ENCODE measurements around the gene MSI2.

Gene MSI2

DNA sequence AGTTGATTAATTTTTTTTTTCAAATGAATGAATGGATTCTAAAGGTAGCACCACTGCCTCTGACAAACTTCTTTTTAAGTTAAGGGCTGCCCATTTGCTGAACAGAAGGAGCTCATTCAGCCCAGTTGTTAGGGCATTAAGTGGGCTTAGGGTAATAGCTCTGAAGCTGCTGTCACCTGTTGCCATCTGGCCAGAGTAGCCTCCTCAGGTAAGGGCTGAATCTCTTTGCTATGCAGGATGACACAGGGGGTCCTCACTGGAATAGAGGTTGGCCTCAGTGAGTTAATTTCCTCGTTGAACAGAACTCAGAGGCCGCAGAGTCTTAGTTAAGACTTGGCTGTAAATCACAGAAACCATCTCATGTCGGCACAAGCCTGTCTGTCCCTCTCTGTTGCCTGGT is 255.9 kb downstream of the MSI2 start:
- Histone ChIP-seq H3K9me3 (ENCODE audit: low read depth, low read length) (no peaks in the 10 kb centered on the region), H3K27ac (no peak overlapping the region), H3K4me3 (no peak overlapping the region), H3K36me3 (ENCODE audit: insufficient read depth, low read length) (no peaks in the 10 kb centered on the region), H3K9ac (ENCODE audit: insufficient read length) (no peak overlapping the region)
- no peak for TF ChIP-seq POLR2AphosphoS5 (IDR thresholded peaks at IDR 0.05; ENCODE audit: borderline replicate concordance, low read depth, low read length)
- TF ChIP-seq EZH2 (IDR thresholded peaks at IDR 0.05), result no peak
- no peak for TF ChIP-seq FOXP2 (optimal IDR thresholded peaks at IDR 0.05; ENCODE audit: control extremely low read depth, extremely low read length, insufficient read depth)
- no peak for DNase-seq (ENCODE audit: low read depth, low spot score)

- no peaks in the 10 kb centered on the region for H3K9me3 ChIP-seq (ENCODE audit: low read depth, low read length)
- no peak overlapping the region for H3K9ac ChIP-seq (ENCODE audit: insufficient read length)
- H3K4me3 ChIP-seq, result no peak overlapping the region
- H3K27ac ChIP-seq, result no peak overlapping the region
- TF ChIP-seq POLR2AphosphoS5 (IDR thresholded peaks at IDR 0.05; ENCODE audit: borderline replicate concordance, low read depth, low read length) (no peak), EZH2 (IDR thresholded peaks at IDR 0.05) (no peak), FOXP2 (optimal IDR thresholded peaks at IDR 0.05; ENCODE audit: control extremely low read depth, extremely low read length, insufficient read depth) (no peak)
- DNase-seq (ENCODE audit: low read depth, low spot score), result no peak
- no peaks in the 10 kb centered on the region for H3K36me3 ChIP-seq (ENCODE audit: insufficient read depth, low read length)
Observed at GRCh38 chr17:57512691-57513090, 256.4 kb downstream of the MSI2 start.

DNA sequence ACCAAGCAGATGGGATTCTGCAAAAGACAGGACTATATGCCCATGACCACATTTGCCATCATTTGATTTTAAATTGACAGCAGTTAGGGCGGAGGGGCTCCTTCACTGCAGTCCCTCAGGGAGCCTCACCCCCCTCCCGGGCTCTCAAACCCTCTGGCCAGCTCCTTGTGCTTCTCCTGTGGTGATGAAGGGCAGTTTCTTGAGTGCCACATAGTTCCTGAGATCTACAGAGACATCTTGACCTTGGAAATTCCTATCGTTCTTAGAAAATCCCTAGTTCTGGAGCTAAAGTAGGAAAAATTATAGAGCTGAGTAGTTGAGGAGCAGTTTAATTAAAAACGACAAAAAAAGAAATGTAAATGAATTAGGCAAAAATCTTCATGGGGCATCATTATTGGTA is 257.2 kb downstream of the MSI2 start:
- Histone ChIP-seq H3K36me3 (ENCODE audit: insufficient read depth, low read length) (no peaks in the 10 kb centered on the region), H3K4me3 (no peak overlapping the region)
- TF ChIP-seq FOXP2 (optimal IDR thresholded peaks at IDR 0.05; ENCODE audit: control extremely low read depth, extremely low read length, insufficient read depth) (no peak), EZH2 (IDR thresholded peaks at IDR 0.05) (no peak), POLR2AphosphoS5 (IDR thresholded peaks at IDR 0.05; ENCODE audit: borderline replicate concordance, low read depth, low read length) (no peak)

GRCh38 chr17:57514614-57515013 is 258.3 kb downstream of the MSI2 start:
- no peak overlapping the region for H3K4me3 ChIP-seq
- no peaks in the 10 kb centered on the region for H3K36me3 ChIP-seq (ENCODE audit: insufficient read depth, low read length)
- no peak overlapping the region for H3K9ac ChIP-seq (ENCODE audit: insufficient read length)
- DNase-seq (ENCODE audit: low read depth, low spot score), result no peak
- no peak for TF ChIP-seq EZH2 (IDR thresholded peaks at IDR 0.05)
- TF ChIP-seq POLR2AphosphoS5 (IDR thresholded peaks at IDR 0.05; ENCODE audit: borderline replicate concordance, low read depth, low read length), result no peak
- TF ChIP-seq FOXP2 (optimal IDR thresholded peaks at IDR 0.05; ENCODE audit: control extremely low read depth, extremely low read length, insufficient read depth), result no peak
- H3K27ac ChIP-seq, result no peak overlapping the region
- H3K9me3 ChIP-seq (ENCODE audit: low read depth, low read length), result no peaks in the 10 kb centered on the region

More for the DNA sequence above, 257.2 kb downstream of the MSI2 start:
- Histone ChIP-seq H3K27ac (no peak overlapping the region), H3K9me3 (ENCODE audit: low read depth, low read length) (no peaks in the 10 kb centered on the region), H3K9ac (ENCODE audit: insufficient read length) (no peak overlapping the region)
- DNase-seq (ENCODE audit: low read depth, low spot score), result no peak

GRCh38 chr17:57515662-57516211 is 259.4 kb downstream of the MSI2 start:
- Histone ChIP-seq H3K4me3 (no peak overlapping the region), H3K9ac (ENCODE audit: insufficient read length) (no peak overlapping the region), H3K9me3 (ENCODE audit: low read depth, low read length) (no peaks in the 10 kb centered on the region), H3K36me3 (ENCODE audit: insufficient read depth, low read length) (no peaks in the 10 kb centered on the region), H3K27ac (no peak overlapping the region)
- no peak for TF ChIP-seq FOXP2 (optimal IDR thresholded peaks at IDR 0.05; ENCODE audit: control extremely low read depth, extremely low read length, insufficient read depth)
- no peak for TF ChIP-seq POLR2AphosphoS5 (IDR thresholded peaks at IDR 0.05; ENCODE audit: borderline replicate concordance, low read depth, low read length)
- TF ChIP-seq EZH2 (IDR thresholded peaks at IDR 0.05), result no peak
- no peak for DNase-seq (ENCODE audit: low read depth, low spot score)

DNA sequence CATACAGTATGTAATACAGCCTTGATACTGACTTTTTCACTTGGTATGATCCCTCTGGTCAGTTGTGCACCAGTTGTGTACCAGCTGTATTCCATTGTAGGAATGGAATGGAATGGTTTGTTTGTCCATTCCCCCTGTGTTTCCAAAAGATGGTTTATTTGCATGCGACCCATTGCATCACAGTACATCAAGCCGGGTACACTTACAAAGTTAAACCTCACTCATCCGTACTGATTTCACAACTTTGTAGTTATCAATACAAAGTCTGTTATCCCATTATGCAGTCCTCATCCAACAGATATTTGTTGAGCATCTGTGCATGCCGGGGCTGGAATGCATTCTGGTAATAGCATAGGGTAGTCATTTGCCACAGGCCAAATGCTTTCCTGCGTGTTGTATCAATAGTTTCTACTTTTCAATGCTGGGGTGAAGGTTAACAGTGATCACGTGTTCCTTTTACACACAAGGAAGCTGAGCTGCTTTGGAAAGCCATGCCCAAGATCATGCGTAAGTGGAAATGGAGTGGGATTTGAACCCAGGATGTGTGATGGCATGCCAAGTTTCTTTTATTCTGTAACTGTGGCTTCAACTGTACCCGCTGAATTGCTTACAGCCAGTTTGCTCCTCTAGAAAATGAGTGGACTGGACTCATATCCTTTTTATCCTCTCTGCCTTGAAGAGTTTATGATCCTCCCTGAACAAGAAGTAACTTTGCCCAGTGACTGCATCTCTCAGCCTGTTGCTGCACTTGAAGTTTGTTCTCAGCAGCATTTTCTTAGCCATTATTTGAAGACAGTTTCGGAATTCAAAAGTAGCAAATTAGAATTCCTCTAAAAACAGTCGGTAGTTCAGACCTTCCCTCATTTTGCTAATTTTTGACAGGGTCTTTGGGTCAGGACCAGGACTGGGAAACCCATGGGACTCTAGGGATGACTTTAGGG is 260.2 kb downstream of the MSI2 start:
- H3K27ac ChIP-seq, result no peak overlapping the region
- no peak for DNase-seq (ENCODE audit: low read depth, low spot score)
- no peaks in the 10 kb centered on the region for H3K36me3 ChIP-seq (ENCODE audit: insufficient read depth, low read length)
- H3K9me3 ChIP-seq (ENCODE audit: low read depth, low read length), result no peaks in the 10 kb centered on the region
- H3K4me3 ChIP-seq, result no peak overlapping the region
- H3K9ac ChIP-seq (ENCODE audit: insufficient read length), result no peak overlapping the region
- TF ChIP-seq POLR2AphosphoS5 (IDR thresholded peaks at IDR 0.05; ENCODE audit: borderline replicate concordance, low read depth, low read length) (no peak), EZH2 (IDR thresholded peaks at IDR 0.05) (no peak), FOXP2 (optimal IDR thresholded peaks at IDR 0.05; ENCODE audit: control extremely low read depth, extremely low read length, insufficient read depth) (no peak)

- TF ChIP-seq FOXP2 (optimal IDR thresholded peaks at IDR 0.05; ENCODE audit: control extremely low read depth, extremely low read length, insufficient read depth) (no peak), POLR2AphosphoS5 (IDR thresholded peaks at IDR 0.05; ENCODE audit: borderline replicate concordance, low read depth, low read length) (no peak), EZH2 (IDR thresholded peaks at IDR 0.05) (no peak)
- H3K9me3 ChIP-seq (ENCODE audit: low read depth, low read length), result no peaks in the 10 kb centered on the region
- DNase-seq (ENCODE audit: low read depth, low spot score), result no peak
- no peak overlapping the region for H3K27ac ChIP-seq
- H3K9ac ChIP-seq (ENCODE audit: insufficient read length), result no peak overlapping the region
- no peak overlapping the region for H3K4me3 ChIP-seq
- no peaks in the 10 kb centered on the region for H3K36me3 ChIP-seq (ENCODE audit: insufficient read depth, low read length)
Observed at GRCh38 chr17:57517273-57517631, 260.9 kb downstream of the MSI2 start.

- no peak overlapping the region for H3K9ac ChIP-seq (ENCODE audit: insufficient read length)
- no peak overlapping the region for H3K27ac ChIP-seq
Observed at GRCh38 chr17:57517632-57518456, 261.5 kb downstream of the MSI2 start.

More at GRCh38 chr17:57517632-57518456, 261.5 kb downstream of the MSI2 start:
- Histone ChIP-seq H3K9me3 (ENCODE audit: low read depth, low read length) (no peaks in the 10 kb centered on the region), H3K36me3 (ENCODE audit: insufficient read depth, low read length) (no peaks in the 10 kb centered on the region), H3K4me3 (no peak overlapping the region)
- no peak for TF ChIP-seq POLR2AphosphoS5 (IDR thresholded peaks at IDR 0.05; ENCODE audit: borderline replicate concordance, low read depth, low read length)
- TF ChIP-seq EZH2 (IDR thresholded peaks at IDR 0.05), result no peak
- TF ChIP-seq FOXP2 (optimal IDR thresholded peaks at IDR 0.05; ENCODE audit: control extremely low read depth, extremely low read length, insufficient read depth), result no peak
- no peak for DNase-seq (ENCODE audit: low read depth, low spot score)

Measured in SK-N-MC (cell line).